KMS-11 (cell line): ENCODE measurements around the gene DNALI1.

Experiments used
- H2AFZ ChIP-seq: fragments of 200-600 bp; sonication (generic); 2 replicates; pipeline ENCODE4 v1.6.1; 2016; ENCODE audit warnings: antibody characterized with exemption, mixed run types, low read depth
- H3K27ac ChIP-seq: fragments of 200-600 bp; sonication (generic); 2 replicates; pipeline ENCODE4 v1.6.1; 2016; ENCODE audit warnings: mild to moderate bottlenecking, mixed run types
- H3K27me3 ChIP-seq: fragments of 200-600 bp; sonication (generic); 2 replicates; pipeline ENCODE4 v1.6.1; 2017; ENCODE audit warnings: mild to moderate bottlenecking, low read depth, mixed run types, moderate library complexity; ENCODE audit not compliant: insufficient read depth
- H3K36me3 ChIP-seq: fragments of 200-600 bp; sonication (generic); 2 replicates; pipeline ENCODE4 v1.6.1; 2017; ENCODE audit warnings: mild to moderate bottlenecking, mixed run types; ENCODE audit not compliant: insufficient read depth
- H3K4me1 ChIP-seq: fragments of 200-600 bp; sonication (generic); 2 replicates; pipeline ENCODE4 v1.6.1; 2016; ENCODE audit warnings: mild to moderate bottlenecking, low read depth, mixed run types; ENCODE audit not compliant: poor library complexity, severe bottlenecking
- H3K4me2 ChIP-seq: fragments of 200-600 bp; sonication (generic); 2 replicates; pipeline ENCODE4 v1.7.0; 2016; ENCODE audit warnings: mild to moderate bottlenecking, mixed run types
- H3K4me3 ChIP-seq: fragments of 200-600 bp; sonication (generic); IDR thresholded peaks from 2 replicates; pipeline ENCODE4 v1.6.1; 2017; ENCODE audit warnings: low read depth, low read length, mixed read lengths; ENCODE audit not compliant: insufficient read depth
- H3K79me2 ChIP-seq: fragments of 200-600 bp; sonication (generic); 2 replicates; pipeline ENCODE4 v1.6.1; 2016; ENCODE audit warnings: low read depth, mixed run types; ENCODE audit not compliant: insufficient read depth
- H3K9ac ChIP-seq: fragments of 200-600 bp; sonication (generic); 2 replicates; pipeline ENCODE4 v1.6.1; 2016; ENCODE audit warnings: mild to moderate bottlenecking, mixed run types
- H4K20me1 ChIP-seq: fragments of 200-600 bp; sonication (generic); 2 replicates; pipeline ENCODE4 v1.6.1; 2016; ENCODE audit warnings: mild to moderate bottlenecking, mixed run types; ENCODE audit not compliant: insufficient read depth
- TF ChIP-seq, protein P1 (sequence below): fragments of 200-600 bp; sonication (generic); conservative IDR thresholded peaks from 2 replicates; pipeline ENCODE4 v1.6.1; 2017; ENCODE audit warnings: low read depth, mild to moderate bottlenecking, antibody characterized with exemption, low read length, moderate library complexity, mixed read lengths

DNALI1 gene

DNA sequence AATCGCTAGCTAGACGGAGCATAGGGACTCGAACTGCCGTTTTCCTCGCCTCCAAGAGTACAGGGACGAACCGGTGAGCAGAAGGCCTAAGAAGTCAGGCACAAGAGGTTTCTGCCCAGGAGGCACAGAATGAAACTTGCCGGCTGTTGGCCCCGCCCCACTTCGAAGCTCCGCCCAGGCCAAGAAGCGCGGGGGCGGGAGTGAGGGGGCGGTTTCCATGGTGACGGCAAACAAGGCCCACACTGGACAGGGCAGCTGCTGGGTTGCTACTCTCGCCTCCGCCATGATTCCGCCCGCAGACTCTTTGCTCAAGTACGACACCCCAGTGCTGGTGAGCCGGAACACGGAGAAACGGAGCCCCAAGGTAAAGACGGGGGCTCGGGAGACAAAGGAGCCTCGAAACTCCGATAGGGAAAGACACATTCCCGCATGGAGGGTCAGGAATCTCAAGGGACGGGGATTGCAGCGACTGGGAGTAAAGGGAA is at the start of gene DNALI1:
Gene DNALI1, plus strand, starts transcription at position 229 of the 485 bp plus-strand sequence. Its CDS starts 55 bp downstream, at position 284.
- Histone ChIP-seq H3K4me3 (no peak within 1 kb of the TSS), H3K79me2 (peaks cover 18% of the 10 kb centered on the region), H4K20me1 (no peaks in the 10 kb centered on the region), H3K27ac (no peak within 1 kb of the TSS), H3K4me1 (peaks cover 20% of the 10 kb centered on the region), H3K4me2 (no peak within 1 kb of the TSS), H2AFZ (no peak within 1 kb of the TSS), H3K27me3 (no peaks in the 10 kb centered on the region), H3K36me3 (no peaks in the 10 kb centered on the region), H3K9ac (no peak within 1 kb of the TSS)
- TF ChIP-seq, protein P1, sequence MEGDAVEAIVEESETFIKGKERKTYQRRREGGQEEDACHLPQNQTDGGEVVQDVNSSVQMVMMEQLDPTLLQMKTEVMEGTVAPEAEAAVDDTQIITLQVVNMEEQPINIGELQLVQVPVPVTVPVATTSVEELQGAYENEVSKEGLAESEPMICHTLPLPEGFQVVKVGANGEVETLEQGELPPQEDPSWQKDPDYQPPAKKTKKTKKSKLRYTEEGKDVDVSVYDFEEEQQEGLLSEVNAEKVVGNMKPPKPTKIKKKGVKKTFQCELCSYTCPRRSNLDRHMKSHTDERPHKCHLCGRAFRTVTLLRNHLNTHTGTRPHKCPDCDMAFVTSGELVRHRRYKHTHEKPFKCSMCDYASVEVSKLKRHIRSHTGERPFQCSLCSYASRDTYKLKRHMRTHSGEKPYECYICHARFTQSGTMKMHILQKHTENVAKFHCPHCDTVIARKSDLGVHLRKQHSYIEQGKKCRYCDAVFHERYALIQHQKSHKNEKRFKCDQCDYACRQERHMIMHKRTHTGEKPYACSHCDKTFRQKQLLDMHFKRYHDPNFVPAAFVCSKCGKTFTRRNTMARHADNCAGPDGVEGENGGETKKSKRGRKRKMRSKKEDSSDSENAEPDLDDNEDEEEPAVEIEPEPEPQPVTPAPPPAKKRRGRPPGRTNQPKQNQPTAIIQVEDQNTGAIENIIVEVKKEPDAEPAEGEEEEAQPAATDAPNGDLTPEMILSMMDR = no peak

DNA sequence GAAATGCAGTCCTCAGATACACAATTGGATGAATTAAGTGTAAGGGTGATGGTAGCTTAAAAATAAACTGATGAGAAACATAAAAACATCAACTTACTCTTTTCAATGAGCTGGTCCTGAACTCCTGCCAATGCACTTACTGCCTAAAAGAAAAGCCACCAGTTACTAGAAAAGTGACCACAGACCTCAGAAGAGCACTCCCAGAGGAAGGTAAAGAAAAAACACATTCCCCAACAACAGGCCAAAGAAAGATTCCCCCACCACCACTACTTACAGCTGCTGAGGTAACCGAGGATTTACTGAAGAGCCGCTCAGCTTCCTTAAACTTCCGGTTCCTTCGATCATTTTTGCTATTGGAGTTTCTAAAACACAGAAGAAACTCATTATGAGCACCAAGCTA is 47.6 kb upstream of the DNALI1 start:
- Histone ChIP-seq H3K4me3 (no peak overlapping the region), H3K36me3 (no peaks in the 10 kb centered on the region; the same call in 1 of the 2 replicates), H3K27me3 (no peaks in the 10 kb centered on the region), H3K9ac (no peak overlapping the region), H3K79me2 (peaks cover 14% of the 10 kb centered on the region; the same call in 1 of the 2 replicates), H3K4me2 (peak overlapping the region; percentile 49), H4K20me1 (no peaks in the 10 kb centered on the region), H3K27ac (peak overlapping the region; percentile 18; the same call in 1 of the 2 replicates), H3K4me1 (peaks cover 43% of the 10 kb centered on the region), H2AFZ (no peak overlapping the region)
- TF ChIP-seq, protein P1 = peak; percentile 49; the same call in 1 of the 2 replicates

DNA sequence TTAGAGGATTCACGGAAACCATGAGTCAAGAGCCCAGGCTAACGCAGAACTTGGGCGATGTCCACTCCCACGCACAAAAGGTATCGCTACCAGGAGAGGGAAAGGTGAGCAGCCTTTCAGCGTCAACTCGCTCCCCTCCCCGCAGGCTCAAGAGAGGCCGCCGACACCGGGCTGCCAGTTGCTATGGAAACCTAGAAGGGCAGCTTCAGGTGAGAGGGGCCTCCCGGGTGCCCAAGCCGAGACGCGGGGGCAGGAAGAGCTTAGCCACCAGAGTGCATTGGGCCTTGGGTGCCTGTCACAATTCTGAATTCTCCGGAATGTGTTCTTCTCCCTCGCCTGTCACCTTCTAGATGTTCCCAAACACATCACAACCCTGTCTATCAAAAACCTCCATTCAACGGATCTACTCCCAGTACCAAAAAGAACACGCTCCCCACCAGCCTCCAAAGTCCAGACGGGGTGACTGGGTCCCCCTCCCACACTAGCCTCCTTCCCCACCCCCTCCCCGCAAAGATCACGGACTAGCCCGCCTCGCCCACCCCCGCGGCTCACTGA is 42.9 kb upstream of the DNALI1 start:
- Histone ChIP-seq H3K4me1 (peaks cover 31% of the 10 kb centered on the region), H3K4me2 (peak overlapping the region; percentile 80), H3K79me2 (peaks cover 14% of the 10 kb centered on the region; the same call in 1 of the 2 replicates), H3K27ac (peak overlapping the region; percentile 44; the same call in 1 of the 2 replicates), H3K36me3 (no peaks in the 10 kb centered on the region; the same call in 1 of the 2 replicates), H2AFZ (peak overlapping the region; percentile 95), H4K20me1 (no peaks in the 10 kb centered on the region), H3K9ac (peak overlapping the region; percentile 53; the same call in 1 of the 2 replicates), H3K4me3 (no peak overlapping the region), H3K27me3 (no peaks in the 10 kb centered on the region)
- TF ChIP-seq, protein P1 = no peak

DNA sequence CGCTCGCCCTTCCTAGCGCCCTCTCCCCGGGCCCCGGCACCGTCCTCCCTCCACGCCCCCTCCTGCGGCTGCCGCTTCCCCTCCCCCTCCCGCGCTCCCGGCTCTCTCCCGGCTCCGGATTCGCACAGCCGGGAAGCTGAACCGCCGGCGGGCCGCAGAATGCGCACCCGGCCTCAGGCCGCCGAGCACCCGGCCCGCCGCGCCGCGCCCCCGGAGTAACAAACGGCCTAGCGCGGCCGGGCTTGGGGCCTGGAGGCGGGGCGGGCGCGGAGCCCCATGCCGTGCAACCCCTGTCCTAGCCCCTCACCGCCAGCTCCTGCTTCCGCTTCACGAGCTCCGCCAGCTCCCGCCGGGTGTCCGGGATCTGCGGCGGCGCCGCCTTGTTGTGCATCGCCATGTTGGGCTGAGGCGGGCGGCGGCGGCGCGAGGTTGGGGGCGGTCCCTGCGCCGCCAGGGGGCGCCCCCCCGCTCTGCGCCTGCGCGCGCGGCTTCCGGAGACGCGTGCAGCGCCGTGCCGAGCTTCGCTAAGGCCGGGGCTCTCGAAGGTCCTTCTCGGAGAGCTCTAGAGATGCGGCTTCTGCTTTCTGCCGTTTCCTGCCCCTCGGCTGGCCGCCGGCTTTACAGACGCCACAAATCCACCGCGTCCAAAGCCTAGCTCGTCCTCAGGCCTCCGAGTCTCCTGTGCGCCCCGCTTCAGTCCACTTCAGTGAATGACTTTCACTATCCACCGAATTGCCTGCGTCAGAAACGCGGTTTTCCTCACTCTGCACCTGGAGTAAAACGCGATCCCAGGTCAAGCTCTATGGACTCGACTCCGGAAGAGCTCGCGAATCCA is 42.2 kb upstream of the DNALI1 start, which contains the start of gene MEAF6:
Gene MEAF6, minus strand, starts transcription at position 417 of the 835 bp plus-strand sequence. Its CDS starts 20 bp downstream, at position 397.
- Histone ChIP-seq H4K20me1 (no peaks in the 10 kb centered on the region), H3K27ac (peak within 1 kb of the TSS; percentile 44), H3K27me3 (no peaks in the 10 kb centered on the region), H3K4me1 (peaks cover 24% of the 10 kb centered on the region), H3K79me2 (peaks cover 14% of the 10 kb centered on the region; the same call in 1 of the 2 replicates), H3K36me3 (no peaks in the 10 kb centered on the region; the same call in 1 of the 2 replicates), H3K4me2 (peak within 1 kb of the TSS; percentile 80), H3K4me3 (no peak within 1 kb of the TSS), H3K9ac (peak within 1 kb of the TSS; percentile 53; the same call in 1 of the 2 replicates), H2AFZ (peak within 1 kb of the TSS; percentile 95)
- TF ChIP-seq, protein P1 = peak; percentile 69
